ENCODE data around the gene GDPD3. TPM values are rescaled to one million over a fixed set of nuclear protein-coding genes. Genes with fewer than 3 reads are reported as not detected.

The GDPD3 gene
- total RNA-seq, 6 experiments from 2014 or later, result 0.19 to 2.3 (median 2.3) TPM; not detected in 1

- intact Hi-C loops (cut with DNase I), result no loop called here
- Histone ChIP-seq H3K36me3 (peaks cover 0 to 48% (median 7%) of the 10 kb centered on the region in 4 donors), H3K27ac (no peak overlapping the region), H3K4me3 (no peak overlapping the region), H3K4me1 (peaks cover 0 to 5% (median 1%) of the 10 kb centered on the region in 4 donors), H3K9me3 (no peaks in the 10 kb centered on the region), H3K27me3 (no peaks in the 10 kb centered on the region)
- ATAC-seq, result no peak
- WGBS (ENCODE audit: insufficient coverage, low coverage, low lambda C conversion rate, missing lambda C conversion rate), result 76% methylated on average over 3 of the region's 6 CpGs
- DNase-seq, result no peak
- TF ChIP-seq CTCF (IDR thresholded peaks at IDR 0.05) (no peak), POLR2A (IDR thresholded peaks at IDR 0.05) (no peak)
Measured at GRCh38 chr16:30085820-30086219, 27.5 kb downstream of the GDPD3 start.

- ATAC-seq, result no peak
- no peak overlapping the region for H3K4me3 ChIP-seq
- WGBS (ENCODE audit: insufficient coverage, low coverage, low lambda C conversion rate, missing lambda C conversion rate), result 63% methylated on average over 2 of the region's 3 CpGs
- no peak for TF ChIP-seq CTCF (IDR thresholded peaks at IDR 0.05)
- TF ChIP-seq POLR2A (IDR thresholded peaks at IDR 0.05), result no peak
- H3K27me3 ChIP-seq, result no peaks in the 10 kb centered on the region
- H3K36me3 ChIP-seq, result peaks cover 0 to 51% (median 8%) of the 10 kb centered on the region in 4 donors
- H3K4me1 ChIP-seq, result peaks cover 0 to 7% (median 3%) of the 10 kb centered on the region in 4 donors
- intact Hi-C loops (cut with DNase I), result no loop called here
- DNase-seq, result no peak
- H3K9me3 ChIP-seq, result no peaks in the 10 kb centered on the region
- no peak overlapping the region for H3K27ac ChIP-seq
Measured at GRCh38 chr16:30085247-30085646, 28.1 kb downstream of the GDPD3 start.

- no peak for DNase-seq
- Histone ChIP-seq H3K4me1 (peaks cover 0 to 8% (median 3%) of the 10 kb centered on the region in 4 donors), H3K4me3 (no peak overlapping the region), H3K9me3 (no peaks in the 10 kb centered on the region), H3K36me3 (peaks cover 0 to 55% (median 10%) of the 10 kb centered on the region in 4 donors), H3K27ac (no peak overlapping the region), H3K27me3 (no peaks in the 10 kb centered on the region)
- intact Hi-C loops (cut with DNase I), result no loop called here
- TF ChIP-seq CTCF (IDR thresholded peaks at IDR 0.05) (no peak), POLR2A (IDR thresholded peaks at IDR 0.05) (no peak)
- WGBS (ENCODE audit: insufficient coverage, low coverage, low lambda C conversion rate, missing lambda C conversion rate), result 34% methylated on average over 5 of the region's 17 CpGs
- no peak for ATAC-seq
Measured at GRCh38 chr16:30084816-30085159, 28.5 kb downstream of the GDPD3 start.

- H3K4me1 ChIP-seq, result peaks cover 0 to 8% (median 3%) of the 10 kb centered on the region in 4 donors
- H3K4me3 ChIP-seq, result no peak overlapping the region
- H3K27me3 ChIP-seq, result no peaks in the 10 kb centered on the region
- H3K9me3 ChIP-seq, result no peaks in the 10 kb centered on the region
- intact Hi-C loops (cut with DNase I), result no loop called here
- DNase-seq (no peak), ATAC-seq (no peak)
- TF ChIP-seq POLR2A (IDR thresholded peaks at IDR 0.05) (no peak), CTCF (IDR thresholded peaks at IDR 0.05) (no peak)
- WGBS (ENCODE audit: insufficient coverage, low coverage, low lambda C conversion rate, missing lambda C conversion rate), result 33% methylated on average over 3 of the region's 18 CpGs
- H3K36me3 ChIP-seq, result peaks cover 0 to 59% (median 12%) of the 10 kb centered on the region in 4 donors
- no peak overlapping the region for H3K27ac ChIP-seq
Measured at GRCh38 chr16:30084096-30084815, 29.1 kb downstream of the GDPD3 start.
